ENCODE data around the gene YPEL2.

- TF ChIP-seq TCF7L2 (IDR thresholded peaks at IDR 0.05; ENCODE audit: low read depth, low read length) (no peak), CTCF (IDR thresholded peaks at IDR 0.05) (no peak), REST (IDR thresholded peaks at IDR 0.05; ENCODE audit: insufficient read depth in 1 of 2, low read depth in 2 of 2, low read length in 1 of 2) (no peak), SIN3A (IDR thresholded peaks at IDR 0.05; ENCODE audit: borderline replicate concordance, insufficient read depth, low read depth, low read length) (no peak)
Observed at GRCh38 chr17:59365383-59365981, 34.0 kb downstream of the YPEL2 start.

All from Panc1 (cell line).